ENCODE results near the gene PDE12.

GRCh38 chr3:57604971-57605370, 48.9 kb downstream of the PDE12 start:
- TF ChIP-seq CTCF (IDR thresholded peaks at IDR 0.05), result no peak
- TF ChIP-seq POLR2A (IDR thresholded peaks at IDR 0.05), result no peak

Data from thyroid gland (tissue), 4 donors.